GM19328 (cell line): Measurements from ENCODE around the gene SLC6A4.

Experiments used
- ATAC-seq: cut with Tn5 transposase; IDR thresholded peaks from one replicate; pipeline ENCODE4 v1.9.1; 2021; ENCODE audit warnings: mild to moderate bottlenecking, moderate library complexity; ENCODE audit not compliant: unreplicated experiment

SLC6A4 gene

GRCh38 chr17:30235386-30236296, at the start of gene SLC6A4:
Gene SLC6A4, minus strand, starts transcription at chr17:30235697. Its CDS starts 13,739 bp downstream, at chr17:30221958.
- ATAC-seq = no peak

GRCh38 chr17:30279156-30279555, 43.7 kb upstream of the SLC6A4 start:
- ATAC-seq = no peak

GRCh38 chr17:30278032-30278431, 42.5 kb upstream of the SLC6A4 start:
- no peak for ATAC-seq

- no peak for ATAC-seq
These were observed 40.4 kb upstream of the SLC6A4 start for GRCh38 chr17:30275911-30276310.

- no peak for ATAC-seq
These were observed 39.4 kb upstream of the SLC6A4 start for GRCh38 chr17:30274887-30275286.

GRCh38 chr17:30273373-30273772, 37.9 kb upstream of the SLC6A4 start:
- no peak for ATAC-seq

GRCh38 chr17:30271102-30271501, 35.6 kb upstream of the SLC6A4 start:
- ATAC-seq = no peak

GRCh38 chr17:30267625-30268024, 32.1 kb upstream of the SLC6A4 start:
- no peak for ATAC-seq

GRCh38 chr17:30263552-30264333, 28.2 kb upstream of the SLC6A4 start:
- no peak for ATAC-seq

- ATAC-seq = no peak
These were observed 21.4 kb upstream of the SLC6A4 start for GRCh38 chr17:30256756-30257506.

- no peak for ATAC-seq
These were observed 18.7 kb upstream of the SLC6A4 start for GRCh38 chr17:30254150-30254549.

- no peak for ATAC-seq
These were observed 17.8 kb upstream of the SLC6A4 start for GRCh38 chr17:30253312-30253711.

GRCh38 chr17:30251931-30252330, 16.4 kb upstream of the SLC6A4 start:
- no peak for ATAC-seq

GRCh38 chr17:30249460-30249859, 14.0 kb upstream of the SLC6A4 start:
- ATAC-seq = no peak

- ATAC-seq = no peak
These were observed 13.3 kb upstream of the SLC6A4 start for GRCh38 chr17:30248786-30249185.

- no peak for ATAC-seq
These were observed 11.0 kb upstream of the SLC6A4 start for GRCh38 chr17:30246460-30246859.

GRCh38 chr17:30244853-30245385, 9.4 kb upstream of the SLC6A4 start:
- ATAC-seq = no peak

- no peak for ATAC-seq
These were observed 8.1 kb upstream of the SLC6A4 start for GRCh38 chr17:30243568-30243967.

- no peak for ATAC-seq
These were observed 7.5 kb upstream of the SLC6A4 start for GRCh38 chr17:30243002-30243401.

GRCh38 chr17:30241051-30241450, 5.6 kb upstream of the SLC6A4 start:
- ATAC-seq = no peak

GRCh38 chr17:30240177-30240576, 4.7 kb upstream of the SLC6A4 start:
- no peak for ATAC-seq
